ENCODE results near the gene CDKAL1. TPM values are rescaled to one million over a fixed set of nuclear protein-coding genes. Genes with fewer than 3 reads are reported as not detected.

Gene CDKAL1
- total RNA-seq, 1 experiment from 2014 or later = 13.8 TPM

DNA sequence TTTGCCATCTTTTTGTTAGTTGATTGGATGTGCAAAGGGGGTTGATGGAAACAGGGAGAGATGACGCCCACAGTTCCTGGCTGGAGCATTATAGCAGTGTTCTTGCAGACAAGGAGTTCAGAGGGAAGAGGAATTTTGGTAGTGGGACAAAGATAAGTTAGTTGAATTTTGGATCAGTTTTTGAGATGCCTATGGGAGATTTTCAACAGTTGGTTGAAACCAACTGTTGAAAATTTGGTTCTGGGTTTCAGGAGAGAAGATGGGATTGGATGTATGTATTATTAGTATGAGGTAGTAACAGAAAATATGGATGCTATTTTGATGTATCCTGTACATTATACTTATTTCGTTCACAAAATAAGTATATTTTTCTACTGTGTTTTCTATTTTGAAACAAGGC lies 274.2 kb downstream of the CDKAL1 start:
- no peaks in the 10 kb centered on the region for H3F3A ChIP-seq (ENCODE audit: low read length, unreplicated experiment)
- CTCF ChIA-PET = no interaction called here
- H3K79me2 ChIP-seq (ENCODE audit: low read length) = no peaks in the 10 kb centered on the region
- no peaks in the 10 kb centered on the region for H3K27me3 ChIP-seq (ENCODE audit: low read length)
- no peak overlapping the region for H2AFZ ChIP-seq (ENCODE audit: low read length)
- H4K20me1 ChIP-seq (ENCODE audit: low read length) = no peaks in the 10 kb centered on the region
- ATAC-seq (no peak), DNase-seq (no peak)
- H3K9me3 ChIP-seq (ENCODE audit: low read length) = peaks cover 14% of the 10 kb centered on the region; the same call in 1 of the 2 replicates
- no peak overlapping the region for H3K9ac ChIP-seq (ENCODE audit: low read length)
- no peak overlapping the region for H3K4me2 ChIP-seq (ENCODE audit: low read length)
- POLR2A ChIA-PET (ENCODE audit: unreplicated experiment) = no interaction called here
- intact Hi-C loops (cut with micrococcal nuclease) = no loop called here
- no peak overlapping the region for H3K4me3 ChIP-seq (ENCODE audit: low read length)
- H3K27ac ChIP-seq (ENCODE audit: low read length) = no peak overlapping the region
- TF ChIP-seq EZH2 (IDR thresholded peaks at IDR 0.05; ENCODE audit: low read length, unreplicated experiment) = no peak
- no peak for TF ChIP-seq EZH2phosphoT487 (IDR thresholded peaks at IDR 0.05; ENCODE audit: borderline replicate concordance, low read length)
- H3K36me3 ChIP-seq (ENCODE audit: low read depth, low read length) = peaks cover 10% of the 10 kb centered on the region; the same call in 1 of the 2 replicates
- no peaks in the 10 kb centered on the region for H3K9me2 ChIP-seq (replicated peaks; ENCODE audit: low read length)
- BruUV-seq (replicated peaks) = no TSS peak
- peaks cover 13% of the 10 kb centered on the region for H3K4me1 ChIP-seq (ENCODE audit: insufficient read depth, low read length)

DNA sequence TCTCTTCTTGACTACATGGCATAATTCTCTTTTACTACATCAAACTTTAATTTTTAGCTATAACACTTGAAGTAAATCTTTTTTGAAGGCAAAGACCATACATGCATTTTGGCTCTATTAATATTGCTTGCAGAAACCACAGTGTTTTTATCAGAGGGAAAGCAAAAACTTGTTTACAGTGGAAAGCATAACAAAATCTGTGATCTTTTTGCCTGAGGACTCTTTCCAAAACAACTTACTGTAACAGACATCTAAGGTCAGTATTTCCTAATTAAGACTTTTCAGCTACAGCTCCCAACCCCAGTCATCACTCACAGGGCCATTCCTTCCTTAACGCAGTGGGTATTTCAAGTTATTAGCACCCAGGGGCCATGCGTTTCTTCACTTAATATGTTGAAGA lies 274.7 kb downstream of the CDKAL1 start:
- Histone ChIP-seq H3K4me1 (ENCODE audit: insufficient read depth, low read length) (peaks cover 13% of the 10 kb centered on the region), H3K27ac (ENCODE audit: low read length) (no peak overlapping the region), H3K27me3 (ENCODE audit: low read length) (no peaks in the 10 kb centered on the region), H3K9me2 (replicated peaks; ENCODE audit: low read length) (no peaks in the 10 kb centered on the region), H3K79me2 (ENCODE audit: low read length) (no peaks in the 10 kb centered on the region), H3K4me3 (ENCODE audit: low read length) (no peak overlapping the region), H2AFZ (ENCODE audit: low read length) (no peak overlapping the region), H3F3A (ENCODE audit: low read length, unreplicated experiment) (no peaks in the 10 kb centered on the region), H3K36me3 (ENCODE audit: low read depth, low read length) (peaks cover 12% of the 10 kb centered on the region; the same call in 1 of the 2 replicates), H3K4me2 (ENCODE audit: low read length) (no peak overlapping the region), H3K9ac (ENCODE audit: low read length) (no peak overlapping the region), H4K20me1 (ENCODE audit: low read length) (no peaks in the 10 kb centered on the region), H3K9me3 (ENCODE audit: low read length) (peaks cover 15% of the 10 kb centered on the region; the same call in 1 of the 2 replicates)
- no TSS peak for BruUV-seq (replicated peaks)
- ATAC-seq (no peak), DNase-seq (no peak)
- TF ChIP-seq EZH2 (IDR thresholded peaks at IDR 0.05; ENCODE audit: low read length, unreplicated experiment) (no peak), EZH2phosphoT487 (IDR thresholded peaks at IDR 0.05; ENCODE audit: borderline replicate concordance, low read length) (no peak)
- TF ChIP-seq, protein P1, sequence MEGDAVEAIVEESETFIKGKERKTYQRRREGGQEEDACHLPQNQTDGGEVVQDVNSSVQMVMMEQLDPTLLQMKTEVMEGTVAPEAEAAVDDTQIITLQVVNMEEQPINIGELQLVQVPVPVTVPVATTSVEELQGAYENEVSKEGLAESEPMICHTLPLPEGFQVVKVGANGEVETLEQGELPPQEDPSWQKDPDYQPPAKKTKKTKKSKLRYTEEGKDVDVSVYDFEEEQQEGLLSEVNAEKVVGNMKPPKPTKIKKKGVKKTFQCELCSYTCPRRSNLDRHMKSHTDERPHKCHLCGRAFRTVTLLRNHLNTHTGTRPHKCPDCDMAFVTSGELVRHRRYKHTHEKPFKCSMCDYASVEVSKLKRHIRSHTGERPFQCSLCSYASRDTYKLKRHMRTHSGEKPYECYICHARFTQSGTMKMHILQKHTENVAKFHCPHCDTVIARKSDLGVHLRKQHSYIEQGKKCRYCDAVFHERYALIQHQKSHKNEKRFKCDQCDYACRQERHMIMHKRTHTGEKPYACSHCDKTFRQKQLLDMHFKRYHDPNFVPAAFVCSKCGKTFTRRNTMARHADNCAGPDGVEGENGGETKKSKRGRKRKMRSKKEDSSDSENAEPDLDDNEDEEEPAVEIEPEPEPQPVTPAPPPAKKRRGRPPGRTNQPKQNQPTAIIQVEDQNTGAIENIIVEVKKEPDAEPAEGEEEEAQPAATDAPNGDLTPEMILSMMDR (conservative IDR thresholded peaks at IDR 0.05; ENCODE audit: low read depth, low read length) = no peak
- CTCF ChIA-PET = no interaction called here
- intact Hi-C loops (cut with micrococcal nuclease) = no loop called here
- POLR2A ChIA-PET (ENCODE audit: unreplicated experiment) = no interaction called here

DNA sequence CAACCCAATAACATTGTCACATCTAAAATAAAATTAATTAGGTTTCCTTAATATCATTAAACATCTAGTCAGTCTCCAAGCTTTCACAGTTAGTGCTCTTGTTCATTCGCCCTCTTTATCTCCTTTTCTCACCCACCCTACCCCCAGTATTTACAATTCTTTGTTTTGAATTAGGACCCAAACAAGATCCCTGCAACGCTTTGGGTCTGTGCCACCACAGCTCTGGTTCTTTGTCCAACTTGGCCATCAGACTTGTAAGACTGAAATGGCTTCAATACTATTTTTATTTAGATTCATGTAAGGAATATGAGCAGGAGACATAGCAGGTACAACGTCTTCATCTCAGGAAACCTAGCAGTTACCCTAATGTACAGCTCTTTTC lies 276.5 kb downstream of the CDKAL1 start:
- ChIA-PET CTCF (no interaction called here), POLR2A (ENCODE audit: unreplicated experiment) (no interaction called here)
- H3K9me3 ChIP-seq (ENCODE audit: low read length) = peaks cover 15% of the 10 kb centered on the region; the same call in 1 of the 2 replicates
- BruUV-seq (replicated peaks) = no TSS peak
- TF ChIP-seq, protein P1 (conservative IDR thresholded peaks at IDR 0.05; ENCODE audit: low read depth, low read length) = no peak
- no peak for TF ChIP-seq EZH2phosphoT487 (IDR thresholded peaks at IDR 0.05; ENCODE audit: borderline replicate concordance, low read length)
- no peak for TF ChIP-seq EZH2 (IDR thresholded peaks at IDR 0.05; ENCODE audit: low read length, unreplicated experiment)
- peak overlapping the region; percentile 19; the same call in 1 of the 2 replicates for H3K4me2 ChIP-seq (ENCODE audit: low read length)
- peaks cover 13% of the 10 kb centered on the region for H3K4me1 ChIP-seq (ENCODE audit: insufficient read depth, low read length)
- H3F3A ChIP-seq (ENCODE audit: low read length, unreplicated experiment) = no peaks in the 10 kb centered on the region
- H3K9me2 ChIP-seq (replicated peaks; ENCODE audit: low read length) = no peaks in the 10 kb centered on the region
- no peaks in the 10 kb centered on the region for H3K79me2 ChIP-seq (ENCODE audit: low read length)
- no peaks in the 10 kb centered on the region for H3K27me3 ChIP-seq (ENCODE audit: low read length)
- H3K27ac ChIP-seq (ENCODE audit: low read length) = peak overlapping the region; percentile 51
- H3K36me3 ChIP-seq (ENCODE audit: low read depth, low read length) = peaks cover 17% of the 10 kb centered on the region; the same call in 1 of the 2 replicates
- DNase-seq (no peak), ATAC-seq (no peak)
- no peaks in the 10 kb centered on the region for H4K20me1 ChIP-seq (ENCODE audit: low read length)
- H3K4me3 ChIP-seq (ENCODE audit: low read length) = no peak overlapping the region
- H3K9ac ChIP-seq (ENCODE audit: low read length) = peak overlapping the region; percentile 22; the same call in 1 of the 2 replicates
- intact Hi-C loops (cut with micrococcal nuclease) = no loop called here
- H2AFZ ChIP-seq (ENCODE audit: low read length) = no peak overlapping the region
